Measurements from ENCODE around the gene NCK1.
"Not testable (repeated sequence)": the region's sequence is repeated elsewhere in the genome, so short reads cannot be mapped to it uniquely, and the experiment has no call there.

NCK1 gene

DNA sequence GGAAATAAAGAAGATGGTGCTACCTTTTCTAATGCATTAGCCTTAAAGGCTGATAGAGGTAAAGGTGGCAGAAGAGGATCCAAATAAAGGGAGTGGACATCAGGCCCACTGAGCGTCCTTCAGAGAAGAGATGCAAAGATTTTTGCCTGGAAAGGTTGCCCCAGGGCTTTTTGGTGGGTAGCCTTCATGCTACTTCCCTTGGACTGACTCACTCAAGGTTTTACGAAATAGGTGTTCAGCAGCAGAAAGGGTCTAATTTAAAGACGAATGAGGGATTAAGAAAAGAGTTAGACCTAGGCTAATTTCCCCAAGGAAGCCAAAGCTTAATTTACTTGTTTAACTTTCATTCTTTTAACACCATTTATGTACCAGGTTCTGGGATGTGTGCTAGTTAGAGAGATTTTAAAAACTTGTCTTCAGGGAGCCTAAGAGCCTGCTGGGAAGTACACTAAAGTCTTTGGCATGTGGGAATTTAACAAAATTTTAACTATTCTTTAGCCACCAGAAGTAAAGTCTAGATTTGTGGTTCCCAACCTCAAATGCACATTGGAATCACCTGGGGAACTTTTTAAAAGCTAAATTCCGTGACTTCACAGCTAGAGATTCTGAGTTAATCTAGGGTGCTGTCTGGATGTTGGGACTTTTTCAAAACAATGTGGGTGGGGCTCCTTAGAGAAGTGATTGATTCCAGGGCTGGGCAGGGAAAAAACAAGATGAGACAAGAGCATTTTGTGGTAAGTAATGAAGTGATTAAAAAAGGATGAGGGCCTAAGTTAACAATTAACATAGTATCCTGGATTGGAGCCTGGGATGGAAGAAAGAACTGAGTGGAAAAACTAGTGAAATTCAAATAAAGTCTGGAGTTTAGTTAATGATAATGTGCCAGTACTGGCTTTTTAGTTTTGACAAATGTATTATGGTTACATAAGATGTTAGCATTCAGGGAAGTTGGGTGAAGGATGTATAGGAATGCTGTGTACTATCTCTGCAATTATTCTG is 99.1 kb downstream of the NCK1 start:
- Histone ChIP-seq H3K9me3 (ENCODE audit: control extremely low read depth in 1 of 5, control insufficient read depth in 4 of 5, insufficient read depth in 2 of 5, low read depth in 1 of 5, low read length in 4 of 5) (no peaks in the 10 kb centered on the region), H3K36me3 (ENCODE audit: control insufficient read depth in 4 of 4, insufficient read depth in 4 of 4, low read length in 3 of 4) (peaks cover 0 to 4% (median 0%) of the 10 kb centered on the region in 4 experiments), H3K4me3 (ENCODE audit: control insufficient read depth in 1 of 7, extremely low read depth in 1 of 7, insufficient read depth in 4 of 7, low read depth in 2 of 7, low read length in 6 of 7) (no peak overlapping the region), H3K27me3 (replicated peaks in 2 of 5; ENCODE audit: control insufficient read depth in 4 of 5, insufficient read depth in 5 of 5, low read length in 4 of 5) (no peaks in the 10 kb centered on the region), H3K4me1 (ENCODE audit: control extremely low read depth in 1 of 4, control insufficient read depth in 4 of 4, insufficient read depth in 4 of 4, low read length in 3 of 4) (no peaks in the 10 kb centered on the region), H3K27ac (ENCODE audit: insufficient read depth in 1 of 2, low read depth in 1 of 2, low read length in 2 of 2, poor library complexity in 1 of 2, severe bottlenecking in 2 of 2) (no peak overlapping the region)
- CTCF ChIA-PET: interaction anchor here (0.6 to 1.1 kb wide), 2 partner anchors 53 to 1812 kb away, joined by 3 read pairs; no protein-coding TSS in a partner anchor
- POLR2A ChIA-PET: interaction anchor here (0.6 kb wide), 1 partner anchor 30 kb away, joined by 4 read pairs; no protein-coding TSS in a partner anchor
- WGBS (ENCODE audit: insufficient coverage): 100% methylated on average over 3 of the region's 4 CpGs
- no peak for DNase-seq

DNA sequence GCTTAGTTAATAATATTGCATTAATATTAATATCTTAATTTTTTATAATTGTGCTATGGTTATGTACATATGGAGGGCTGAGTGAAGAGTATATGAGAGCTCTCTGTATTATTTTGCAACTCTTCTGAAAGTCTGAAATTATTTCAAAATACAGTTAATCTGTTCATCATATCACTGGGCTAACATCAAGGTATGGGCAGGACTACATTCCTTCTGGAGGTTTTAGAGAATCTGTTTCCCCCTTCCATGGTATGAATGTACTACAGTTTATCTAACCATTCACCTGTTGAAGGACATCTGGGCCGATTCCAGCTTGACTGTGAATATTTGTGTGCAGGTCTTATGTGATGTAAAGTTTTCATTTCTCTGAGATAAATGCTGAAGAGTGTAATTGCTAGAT is 100.9 kb downstream of the NCK1 start:
- peaks cover 0 to 4% (median 0%) of the 10 kb centered on the region in 4 experiments for H3K36me3 ChIP-seq (ENCODE audit: control insufficient read depth in 4 of 4, insufficient read depth in 4 of 4, low read length in 3 of 4)
- no peaks in the 10 kb centered on the region for H3K4me1 ChIP-seq (ENCODE audit: control extremely low read depth in 1 of 4, control insufficient read depth in 4 of 4, insufficient read depth in 4 of 4, low read length in 3 of 4)
- H3K4me3 ChIP-seq (ENCODE audit: control insufficient read depth in 1 of 7, extremely low read depth in 1 of 7, insufficient read depth in 4 of 7, low read depth in 2 of 7, low read length in 6 of 7): no peak overlapping the region
- DNase-seq: no peak
- no peak overlapping the region for H3K27ac ChIP-seq (ENCODE audit: insufficient read depth in 1 of 2, low read depth in 1 of 2, low read length in 2 of 2, poor library complexity in 1 of 2, severe bottlenecking in 2 of 2)
- H3K27me3 ChIP-seq (replicated peaks in 2 of 5; ENCODE audit: control insufficient read depth in 4 of 5, insufficient read depth in 5 of 5, low read length in 4 of 5): no peaks in the 10 kb centered on the region
- H3K9me3 ChIP-seq (ENCODE audit: control extremely low read depth in 1 of 5, control insufficient read depth in 4 of 5, insufficient read depth in 2 of 5, low read depth in 1 of 5, low read length in 4 of 5): no peaks in the 10 kb centered on the region
- POLR2A ChIA-PET: interaction anchor here (0.6 kb wide), 1 partner anchor 18 kb away, joined by 4 read pairs; no protein-coding TSS in a partner anchor
- no CpG with 5 or more reads among the region's 1 CpG for WGBS (ENCODE audit: insufficient coverage)
- CTCF ChIA-PET: interaction anchor here (0.6 kb wide), 1 partner anchor 485 kb away, joined by 3 read pairs; no protein-coding TSS in a partner anchor

DNA sequence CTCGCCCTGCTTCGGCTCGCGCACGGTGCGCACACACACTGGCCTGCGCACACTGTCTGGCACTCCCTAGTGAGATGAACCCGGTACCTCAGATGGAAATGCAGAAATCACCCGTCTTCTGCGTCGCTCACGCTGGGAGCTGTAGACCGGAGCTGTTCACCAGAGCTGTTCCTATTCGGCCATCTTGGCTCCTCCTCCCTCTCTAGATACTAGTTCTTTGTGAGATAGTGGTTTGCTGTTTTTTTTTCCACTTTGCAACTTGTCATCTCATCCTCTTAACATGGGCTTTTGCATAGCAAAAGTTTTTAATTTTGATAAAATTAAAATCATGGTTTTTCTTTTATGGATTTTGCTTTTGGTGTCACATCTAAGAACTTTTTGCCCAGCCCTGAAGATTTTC is 107.5 kb downstream of the NCK1 start:
- WGBS (ENCODE audit: insufficient coverage): no CpG with 5 or more reads among the region's 14 CpGs

DNA sequence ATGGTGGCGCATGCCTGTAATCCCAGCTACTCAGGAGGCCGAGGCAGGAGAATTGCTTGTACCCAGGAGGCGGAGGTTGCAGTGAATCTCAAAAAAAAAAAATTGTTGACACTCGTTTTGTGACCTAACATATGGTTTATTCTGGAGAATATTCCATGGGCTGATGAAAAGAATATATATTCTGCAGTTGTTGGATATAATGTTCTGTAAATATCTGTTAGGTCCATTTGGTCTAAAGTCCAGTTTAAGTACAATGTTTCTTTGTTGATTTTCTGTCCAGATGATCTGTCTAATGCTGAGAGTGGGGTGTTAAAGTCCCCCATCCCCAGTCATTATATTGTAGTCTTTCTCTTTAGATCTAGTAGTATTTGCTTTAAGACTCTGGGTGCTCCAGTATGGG is 111.3 kb downstream of the NCK1 start:
- Histone ChIP-seq H3K4me3 (ENCODE audit: control insufficient read depth in 1 of 7, extremely low read depth in 1 of 7, insufficient read depth in 4 of 7, low read depth in 2 of 7, low read length in 6 of 7) (no peak overlapping the region), H3K27ac (ENCODE audit: insufficient read depth in 1 of 2, low read depth in 1 of 2, low read length in 2 of 2, poor library complexity in 1 of 2, severe bottlenecking in 2 of 2) (no peak overlapping the region), H3K36me3 (ENCODE audit: control insufficient read depth in 4 of 4, insufficient read depth in 4 of 4, low read length in 3 of 4) (no peaks in the 10 kb centered on the region), H3K4me1 (ENCODE audit: control extremely low read depth in 1 of 4, control insufficient read depth in 4 of 4, insufficient read depth in 4 of 4, low read length in 3 of 4) (no peaks in the 10 kb centered on the region), H3K27me3 (replicated peaks in 2 of 5; ENCODE audit: control insufficient read depth in 4 of 5, insufficient read depth in 5 of 5, low read length in 4 of 5) (no peaks in the 10 kb centered on the region), H3K9me3 (ENCODE audit: control extremely low read depth in 1 of 5, control insufficient read depth in 4 of 5, insufficient read depth in 2 of 5, low read depth in 1 of 5, low read length in 4 of 5) (peaks cover 0 to 15% (median 0%) of the 10 kb centered on the region in 5 experiments)
- ChIA-PET POLR2A (no interaction called here), CTCF (no interaction called here)
- WGBS (ENCODE audit: insufficient coverage): 88% methylated on average over 3 of the region's 4 CpGs
- DNase-seq: no peak

More for the DNA sequence above, 107.5 kb downstream of the NCK1 start:
- H3K9me3 ChIP-seq (ENCODE audit: control extremely low read depth in 1 of 5, control insufficient read depth in 4 of 5, insufficient read depth in 2 of 5, low read depth in 1 of 5, low read length in 4 of 5); H3K36me3 ChIP-seq (ENCODE audit: control insufficient read depth in 4 of 4, insufficient read depth in 4 of 4, low read length in 3 of 4); H3K4me3 ChIP-seq (ENCODE audit: control insufficient read depth in 1 of 7, extremely low read depth in 1 of 7, insufficient read depth in 4 of 7, low read depth in 2 of 7, low read length in 6 of 7); CTCF ChIA-PET; H3K27me3 ChIP-seq (replicated peaks in 2 of 5; ENCODE audit: control insufficient read depth in 4 of 5, insufficient read depth in 5 of 5, low read length in 4 of 5); H3K27ac ChIP-seq (ENCODE audit: insufficient read depth in 1 of 2, low read depth in 1 of 2, low read length in 2 of 2, poor library complexity in 1 of 2, severe bottlenecking in 2 of 2); DNase-seq; H3K4me1 ChIP-seq (ENCODE audit: control extremely low read depth in 1 of 4, control insufficient read depth in 4 of 4, insufficient read depth in 4 of 4, low read length in 3 of 4); POLR2A ChIA-PET: not testable (repeated sequence)

DNA sequence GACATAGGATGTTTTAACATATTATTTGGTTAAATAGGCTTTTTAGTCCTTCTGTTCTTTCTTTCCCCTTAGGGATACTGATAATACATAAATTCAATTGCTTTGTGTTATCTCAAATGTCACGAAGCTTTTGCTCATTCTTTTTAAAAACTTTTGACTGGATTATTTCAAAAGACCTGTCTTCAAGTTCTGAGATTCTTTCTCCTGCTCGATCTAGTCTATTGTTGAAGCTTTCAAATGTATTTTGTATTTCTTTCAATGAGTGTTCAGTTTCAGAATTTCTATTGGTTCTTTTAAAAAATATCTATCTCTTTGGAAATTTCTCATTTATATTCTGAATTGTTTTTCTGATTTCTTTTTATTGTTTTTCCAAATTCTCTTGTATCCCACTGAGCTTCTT is 112.7 kb downstream of the NCK1 start:
- no peak for DNase-seq
- Histone ChIP-seq H3K27me3 (replicated peaks in 2 of 5; ENCODE audit: control insufficient read depth in 4 of 5, insufficient read depth in 5 of 5, low read length in 4 of 5) (no peaks in the 10 kb centered on the region), H3K4me3 (ENCODE audit: control insufficient read depth in 1 of 7, extremely low read depth in 1 of 7, insufficient read depth in 4 of 7, low read depth in 2 of 7, low read length in 6 of 7) (no peak overlapping the region), H3K27ac (ENCODE audit: insufficient read depth in 1 of 2, low read depth in 1 of 2, low read length in 2 of 2, poor library complexity in 1 of 2, severe bottlenecking in 2 of 2) (no peak overlapping the region), H3K36me3 (ENCODE audit: control insufficient read depth in 4 of 4, insufficient read depth in 4 of 4, low read length in 3 of 4) (no peaks in the 10 kb centered on the region), H3K9me3 (ENCODE audit: control extremely low read depth in 1 of 5, control insufficient read depth in 4 of 5, insufficient read depth in 2 of 5, low read depth in 1 of 5, low read length in 4 of 5) (peaks cover 0 to 15% (median 0%) of the 10 kb centered on the region in 5 experiments), H3K4me1 (ENCODE audit: control extremely low read depth in 1 of 4, control insufficient read depth in 4 of 4, insufficient read depth in 4 of 4, low read length in 3 of 4) (no peaks in the 10 kb centered on the region)
- no CpG with 5 or more reads among the region's 2 CpGs for whole genome bisulfite sequencing (ENCODE audit: insufficient coverage)
- POLR2A ChIA-PET: no interaction called here
- CTCF ChIA-PET: no interaction called here

DNA sequence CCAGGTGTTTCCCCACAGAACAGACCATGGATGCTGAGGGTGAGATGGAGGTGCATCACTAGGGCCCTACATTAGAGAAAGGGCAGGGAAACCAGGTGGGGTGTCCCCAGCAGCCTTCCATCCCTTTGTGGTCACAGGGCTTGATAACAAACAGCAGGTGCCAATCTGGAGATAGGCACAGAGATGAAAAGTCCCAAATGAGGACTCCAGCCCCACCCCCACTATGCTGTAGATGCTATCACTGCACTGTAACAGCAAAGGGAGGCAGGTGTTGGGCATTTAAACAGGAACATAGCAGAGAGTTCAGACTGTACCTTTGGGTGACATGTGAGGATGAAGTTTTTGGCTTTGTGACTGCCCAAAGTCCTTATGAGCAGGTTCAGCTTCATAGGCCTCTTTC is 117.2 kb downstream of the NCK1 start:
- no peak for DNase-seq
- peaks cover 0 to 10% (median 0%) of the 10 kb centered on the region in 5 experiments for H3K9me3 ChIP-seq (ENCODE audit: control extremely low read depth in 1 of 5, control insufficient read depth in 4 of 5, insufficient read depth in 2 of 5, low read depth in 1 of 5, low read length in 4 of 5)
- POLR2A ChIA-PET: no interaction called here
- H3K27ac ChIP-seq (ENCODE audit: insufficient read depth in 1 of 2, low read depth in 1 of 2, low read length in 2 of 2, poor library complexity in 1 of 2, severe bottlenecking in 2 of 2): no peak overlapping the region
- no peak overlapping the region for H3K4me3 ChIP-seq (ENCODE audit: control insufficient read depth in 1 of 7, extremely low read depth in 1 of 7, insufficient read depth in 4 of 7, low read depth in 2 of 7, low read length in 6 of 7)
- H3K4me1 ChIP-seq (ENCODE audit: control extremely low read depth in 1 of 4, control insufficient read depth in 4 of 4, insufficient read depth in 4 of 4, low read length in 3 of 4): no peaks in the 10 kb centered on the region
- CTCF ChIA-PET: no interaction called here
- H3K36me3 ChIP-seq (ENCODE audit: control insufficient read depth in 4 of 4, insufficient read depth in 4 of 4, low read length in 3 of 4): no peaks in the 10 kb centered on the region
- no peaks in the 10 kb centered on the region for H3K27me3 ChIP-seq (replicated peaks in 2 of 5; ENCODE audit: control insufficient read depth in 4 of 5, insufficient read depth in 5 of 5, low read length in 4 of 5)

DNA sequence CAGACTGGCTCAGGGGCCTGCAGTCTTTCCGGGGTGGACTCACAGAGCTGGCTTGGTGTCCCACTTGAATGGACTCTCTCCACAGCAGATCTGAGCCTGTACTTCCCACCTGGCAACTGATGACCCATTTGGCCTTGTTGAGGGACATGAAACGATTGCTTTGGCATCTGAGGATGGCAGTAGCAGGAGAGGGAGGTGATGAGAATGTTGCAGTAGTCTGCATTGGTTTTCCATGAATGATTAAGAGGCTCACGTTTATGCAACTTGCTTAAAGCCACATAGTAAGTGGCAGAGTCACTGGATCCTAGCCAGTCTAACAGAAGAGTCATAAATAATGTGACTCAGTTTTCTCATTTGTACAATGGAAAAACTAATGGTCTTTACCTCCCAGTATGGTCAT is 117.7 kb downstream of the NCK1 start:
- POLR2A ChIA-PET: no interaction called here
- H3K36me3 ChIP-seq (ENCODE audit: control insufficient read depth in 4 of 4, insufficient read depth in 4 of 4, low read length in 3 of 4): no peaks in the 10 kb centered on the region
- H3K27ac ChIP-seq (ENCODE audit: insufficient read depth in 1 of 2, low read depth in 1 of 2, low read length in 2 of 2, poor library complexity in 1 of 2, severe bottlenecking in 2 of 2): no peak overlapping the region
- no peaks in the 10 kb centered on the region for H3K27me3 ChIP-seq (replicated peaks in 2 of 5; ENCODE audit: control insufficient read depth in 4 of 5, insufficient read depth in 5 of 5, low read length in 4 of 5)
- CTCF ChIA-PET: no interaction called here
- WGBS (ENCODE audit: insufficient coverage): 89% methylated on average over 3 of the region's 3 CpGs
- H3K4me1 ChIP-seq (ENCODE audit: control extremely low read depth in 1 of 4, control insufficient read depth in 4 of 4, insufficient read depth in 4 of 4, low read length in 3 of 4): no peaks in the 10 kb centered on the region
- no peak overlapping the region for H3K4me3 ChIP-seq (ENCODE audit: control insufficient read depth in 1 of 7, extremely low read depth in 1 of 7, insufficient read depth in 4 of 7, low read depth in 2 of 7, low read length in 6 of 7)
- H3K9me3 ChIP-seq (ENCODE audit: control extremely low read depth in 1 of 5, control insufficient read depth in 4 of 5, insufficient read depth in 2 of 5, low read depth in 1 of 5, low read length in 4 of 5): peaks cover 0 to 7% (median 0%) of the 10 kb centered on the region in 5 experiments
- DNase-seq: no peak

All from common myeloid progenitor, CD34-positive (primary cell).